HG03064 (cell line): ENCODE results near the gene APMAP.
"Not testable (repeated sequence)": the region's sequence is repeated elsewhere in the genome, so short reads cannot be mapped to it uniquely, and the experiment has no call there.

Experiments used
- ATAC-seq: cut with Tn5 transposase; IDR thresholded peaks from one replicate; pipeline ENCODE4 v1.9.1; 2021; ENCODE audit warnings: low read depth; ENCODE audit not compliant: unreplicated experiment

APMAP gene

DNA sequence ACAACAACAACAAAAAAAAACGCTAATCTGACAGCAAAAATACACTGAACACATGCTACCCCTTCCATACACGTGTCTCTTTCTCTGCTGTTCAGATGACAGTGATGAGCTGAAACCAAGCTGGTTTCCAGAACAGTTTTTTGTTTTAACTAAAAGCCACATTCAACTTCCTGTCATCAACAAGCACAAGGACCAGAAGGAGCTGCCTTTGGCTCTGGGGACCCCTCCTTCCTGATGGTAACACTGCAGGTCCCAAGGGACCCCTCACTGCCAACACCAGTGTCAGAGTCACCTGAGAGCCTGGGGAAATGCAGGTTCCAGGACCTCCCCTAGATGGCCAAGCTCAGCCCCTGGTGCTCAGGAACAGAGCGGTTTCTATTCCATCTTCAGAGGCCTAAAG lies 37.5 kb downstream of the APMAP start:
- peak; percentile 64 for ATAC-seq

DNA sequence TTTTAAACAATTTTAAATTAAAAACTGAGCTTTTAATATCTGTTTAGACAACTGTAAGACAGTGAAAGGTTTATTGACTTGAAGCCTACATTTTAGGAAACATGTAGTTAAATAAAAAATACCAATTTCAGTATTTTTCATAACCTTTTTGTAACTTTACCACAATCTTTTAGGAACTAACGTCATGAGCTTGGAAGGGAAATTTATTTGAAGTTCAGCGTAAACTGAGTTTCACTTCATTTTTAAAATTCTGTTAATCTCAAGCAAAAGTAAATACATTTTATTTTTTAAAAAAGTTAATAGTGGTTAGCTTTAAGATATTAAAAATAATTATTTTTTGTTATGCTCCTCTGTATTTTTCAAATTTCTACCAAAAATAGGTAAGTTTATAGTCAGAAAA lies 38.0 kb downstream of the APMAP start:
- no peak for ATAC-seq

DNA sequence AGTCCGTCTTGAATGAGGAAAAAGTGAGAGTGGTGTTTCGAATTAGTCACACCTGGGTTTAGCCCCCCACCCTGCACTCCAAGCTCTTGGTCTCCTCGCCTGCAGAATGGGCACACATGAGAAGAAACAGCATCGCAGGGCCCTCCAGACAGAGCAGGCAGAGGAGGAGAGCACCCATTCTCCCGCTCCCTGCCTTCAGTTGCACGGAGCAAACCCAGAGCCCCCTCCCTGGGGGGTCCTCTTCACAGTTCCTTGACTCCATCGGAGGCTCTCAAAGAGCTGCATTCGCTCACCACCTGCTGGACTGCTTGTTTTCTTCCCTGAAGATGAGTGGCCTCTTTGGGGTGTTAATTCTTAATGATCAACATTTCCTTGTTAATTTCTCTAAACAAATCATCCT lies 38.4 kb downstream of the APMAP start:
- ATAC-seq, result no peak

DNA sequence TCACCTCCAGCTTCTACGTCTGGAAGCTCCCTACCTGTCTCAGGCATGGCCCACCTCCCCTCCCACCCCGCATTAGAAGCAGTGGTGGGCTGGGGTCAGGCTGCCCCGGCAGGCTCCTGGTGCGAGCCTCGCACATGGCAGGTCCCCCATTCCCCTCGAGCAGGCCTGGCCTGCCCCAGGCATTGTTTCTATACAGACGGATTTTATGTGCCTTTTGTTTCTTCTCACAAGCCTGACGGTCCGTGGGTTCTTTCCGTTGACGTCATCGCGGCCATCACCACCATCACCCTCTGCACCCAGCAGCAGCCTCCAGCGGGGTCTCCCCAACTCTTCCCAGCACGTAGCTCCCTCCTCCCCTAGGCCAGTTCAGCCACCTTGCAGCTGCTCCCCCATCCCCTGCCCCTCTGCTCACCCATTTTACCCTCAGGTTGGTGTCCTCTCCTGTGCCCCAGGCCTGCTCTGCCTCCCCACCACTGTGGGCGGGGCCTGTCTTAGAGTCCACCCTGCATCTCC lies 38.9 kb downstream of the APMAP start:
- ATAC-seq, result no peak

DNA sequence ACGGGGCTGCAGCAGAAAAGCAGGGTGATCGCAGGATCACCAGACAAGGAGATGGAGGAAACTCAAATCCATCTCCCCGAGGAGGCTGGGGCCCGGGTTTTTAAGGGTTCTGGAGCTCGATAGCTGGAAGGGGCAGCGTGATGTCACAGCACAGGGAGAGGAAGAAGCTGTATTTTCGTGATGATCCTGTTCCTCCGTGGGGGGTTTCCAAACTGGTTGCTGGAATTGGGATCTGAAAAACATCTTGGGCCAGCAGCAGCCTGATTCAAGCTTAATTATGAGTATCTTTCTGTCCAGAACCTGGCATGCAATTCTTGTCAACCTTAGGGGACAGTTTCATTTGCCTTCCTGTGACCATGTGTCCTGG lies 39.4 kb downstream of the APMAP start:
- ATAC-seq, result no peak

DNA sequence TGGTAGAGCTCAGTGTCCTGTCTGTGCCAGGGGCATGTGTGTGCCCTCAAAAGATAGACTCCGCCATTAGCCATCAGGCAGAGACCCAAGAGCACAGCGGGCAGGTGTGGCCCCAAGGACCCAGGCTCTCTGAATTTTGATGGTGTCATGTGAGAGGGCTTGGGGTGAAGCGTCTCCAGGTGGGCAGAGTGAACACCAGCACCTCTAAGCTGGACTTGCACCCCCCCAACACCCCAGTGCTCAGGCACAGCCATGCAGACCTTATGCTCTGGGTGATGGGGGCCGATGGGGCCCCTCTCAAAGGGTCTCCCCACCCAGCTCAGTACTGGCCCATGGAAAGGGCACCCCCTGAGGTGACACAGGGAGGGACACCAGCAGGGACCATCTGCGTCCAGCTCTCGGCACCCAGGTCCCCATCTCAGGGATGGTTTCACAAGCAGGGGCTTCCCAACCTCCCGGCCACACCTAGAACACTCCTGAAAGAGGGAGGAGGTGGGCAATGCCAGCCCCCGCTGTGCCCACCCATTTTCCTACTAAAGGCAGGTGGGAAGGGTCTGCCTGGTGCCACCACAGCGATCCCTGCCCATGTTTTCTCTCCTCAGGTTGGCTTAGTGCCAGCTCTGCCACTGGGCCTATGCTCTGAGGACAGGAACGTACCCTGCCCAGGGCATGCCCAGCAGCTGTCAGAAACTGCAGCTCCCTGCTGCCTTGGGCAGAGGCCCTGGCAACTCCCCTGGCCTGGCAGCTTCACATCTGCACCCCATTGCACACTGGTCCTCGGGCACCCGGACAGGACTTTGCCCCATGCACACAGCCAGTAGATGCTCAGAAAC lies 40.0 kb downstream of the APMAP start:
- no peak for ATAC-seq

DNA sequence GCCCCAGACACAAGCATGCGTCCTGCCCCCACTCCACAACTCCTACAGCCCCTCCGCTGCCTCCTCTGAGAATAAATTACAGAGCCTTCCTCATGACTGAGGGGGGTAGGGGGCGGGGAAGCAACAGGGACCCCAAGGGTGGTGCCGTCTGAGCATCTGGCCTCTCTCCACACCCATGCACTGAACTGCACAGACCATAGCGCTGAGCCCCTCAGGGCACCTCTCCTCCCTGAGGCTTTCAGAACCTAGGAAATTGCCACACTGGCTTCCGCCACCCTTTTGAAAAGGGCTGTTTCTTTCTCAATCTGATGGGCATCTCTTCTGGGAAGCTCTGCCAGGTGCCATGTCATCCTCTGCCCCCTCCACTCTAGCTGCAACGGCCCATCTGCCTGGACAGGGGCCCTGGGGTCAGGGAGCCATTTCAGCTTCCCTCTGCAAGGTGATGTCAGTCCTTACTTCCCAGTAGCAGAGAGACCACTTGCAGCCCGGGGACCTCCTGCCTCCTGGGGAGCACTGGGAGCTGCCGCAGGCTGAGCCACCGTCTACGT lies 40.9 kb downstream of the APMAP start:
- no peak for ATAC-seq

DNA sequence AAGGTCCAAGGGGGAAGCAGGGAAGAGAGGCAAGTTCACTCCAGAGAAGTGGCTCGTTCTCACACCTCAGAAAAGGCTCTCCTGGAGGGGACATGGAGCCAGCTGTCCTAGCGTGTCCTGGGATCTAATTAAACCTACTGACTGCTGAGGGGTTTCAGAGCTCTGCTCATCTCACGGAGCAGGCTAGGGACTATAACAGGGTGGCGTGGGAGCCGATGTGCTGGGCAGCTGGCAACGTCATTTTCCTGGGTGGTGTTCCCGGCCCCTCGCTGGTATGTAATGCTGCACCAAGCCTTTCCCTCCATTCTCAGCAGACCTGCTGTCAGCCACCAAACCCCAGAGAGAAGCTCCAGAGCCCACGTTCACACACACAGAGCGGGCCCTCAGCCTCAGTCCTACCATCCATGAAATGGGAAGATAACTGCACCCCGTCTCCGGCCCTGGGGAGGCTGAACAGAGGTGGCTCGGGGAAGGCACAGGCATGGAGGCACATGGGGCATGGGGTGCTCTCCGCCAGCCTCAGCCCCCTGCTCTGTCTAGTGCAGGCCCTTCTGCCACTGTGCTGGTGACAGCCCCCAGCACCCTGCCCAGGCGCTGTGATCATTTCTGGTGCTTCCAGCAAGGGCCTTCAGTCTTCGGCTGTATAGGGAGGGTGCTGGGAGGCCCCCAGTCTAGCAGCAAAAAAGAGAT lies 41.6 kb downstream of the APMAP start:
- no peak for ATAC-seq

DNA sequence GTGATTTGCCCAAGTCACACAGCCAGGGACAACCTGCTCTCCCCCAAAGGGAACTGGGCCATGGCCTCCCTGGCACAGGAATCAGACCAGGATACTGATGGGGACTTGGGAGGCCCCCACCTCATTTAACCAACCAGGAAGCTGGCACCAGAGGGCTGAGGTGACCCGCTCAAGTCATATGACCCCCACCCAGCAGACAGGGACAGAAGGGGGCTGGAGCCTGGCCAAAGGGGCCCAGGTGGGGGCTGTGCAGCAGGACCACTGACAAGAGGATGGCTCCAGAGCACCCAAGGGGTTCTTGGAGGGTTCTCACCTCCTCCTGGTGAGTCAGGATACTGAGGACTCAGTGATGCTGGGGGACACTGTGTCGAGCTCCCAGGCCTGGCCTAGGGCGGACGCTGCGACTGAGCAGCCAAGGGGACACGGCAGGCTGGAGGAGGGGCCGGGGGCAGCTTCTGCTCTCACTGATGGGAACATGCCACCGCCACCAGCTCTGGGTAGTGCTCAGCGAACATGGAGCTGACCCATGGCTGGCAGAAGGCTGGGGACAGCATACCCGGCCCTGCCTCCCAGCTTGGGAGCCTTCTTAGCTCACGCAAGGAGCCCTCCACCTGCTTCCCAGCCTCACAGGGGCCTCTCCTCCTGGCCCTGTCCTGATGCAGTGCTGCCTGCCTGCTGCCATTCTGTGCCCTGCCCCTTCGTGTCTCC lies 42.3 kb downstream of the APMAP start:
- no peak for ATAC-seq

DNA sequence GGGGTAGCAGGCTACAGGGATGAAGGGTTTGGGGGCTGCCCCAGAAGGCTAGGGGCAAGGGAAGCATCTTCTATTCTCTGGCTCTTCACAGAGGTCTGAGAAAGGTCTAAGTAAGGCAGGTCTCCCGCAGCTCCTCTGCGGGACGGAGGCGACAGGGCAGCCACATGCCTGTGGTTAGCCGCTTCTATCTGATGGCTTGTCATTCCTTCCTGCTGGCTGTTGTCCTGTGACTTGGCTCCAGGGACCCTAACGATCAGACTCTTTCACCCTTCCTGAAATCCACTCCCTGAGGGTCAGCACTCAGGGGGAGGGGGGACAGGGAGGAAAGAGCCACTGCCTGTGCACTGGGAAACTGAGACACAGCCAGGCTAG lies 42.8 kb downstream of the APMAP start:
- no peak for ATAC-seq

DNA sequence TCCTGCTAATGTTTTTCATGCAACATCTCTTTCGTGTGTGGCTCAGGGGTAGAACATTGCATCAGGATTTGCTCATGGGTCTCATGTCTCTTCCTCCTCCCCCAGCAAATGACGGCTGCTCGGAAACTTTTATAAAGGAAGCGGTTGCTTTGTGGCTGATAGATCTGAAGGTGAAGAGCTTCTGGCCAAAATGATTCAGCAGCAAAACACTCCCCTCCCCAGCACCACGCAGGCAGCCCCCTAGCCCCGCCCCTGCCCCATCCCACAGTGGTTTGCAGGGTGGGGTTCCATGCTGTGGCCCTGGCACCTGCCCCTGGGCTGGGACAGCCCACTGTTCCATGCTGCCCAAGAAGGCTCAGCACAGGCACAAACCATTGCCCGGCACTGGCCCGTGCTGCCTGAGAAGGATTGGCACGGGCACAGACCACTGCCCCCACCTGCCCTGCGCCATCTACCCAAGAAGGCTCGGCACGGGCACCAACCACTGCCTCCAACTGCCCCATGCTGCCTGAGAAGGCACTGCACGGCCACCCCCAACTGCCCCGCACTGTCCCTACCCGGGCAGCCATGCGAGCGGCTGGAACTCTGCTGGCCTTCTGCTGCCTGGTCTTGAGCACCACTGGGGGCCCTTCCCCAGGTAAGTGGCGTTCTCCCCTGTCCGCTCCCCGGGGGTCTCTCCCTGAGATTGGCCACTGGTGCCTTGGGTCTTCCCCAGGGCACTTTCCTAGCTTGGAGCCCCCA lies 43.4 kb downstream of the APMAP start, which contains the start of gene CST7:
CST7 (plus strand) TSS at position 331 of the 741 bp plus-strand sequence; CDS start at position 568, 237 bp downstream.
- no peak for ATAC-seq

DNA sequence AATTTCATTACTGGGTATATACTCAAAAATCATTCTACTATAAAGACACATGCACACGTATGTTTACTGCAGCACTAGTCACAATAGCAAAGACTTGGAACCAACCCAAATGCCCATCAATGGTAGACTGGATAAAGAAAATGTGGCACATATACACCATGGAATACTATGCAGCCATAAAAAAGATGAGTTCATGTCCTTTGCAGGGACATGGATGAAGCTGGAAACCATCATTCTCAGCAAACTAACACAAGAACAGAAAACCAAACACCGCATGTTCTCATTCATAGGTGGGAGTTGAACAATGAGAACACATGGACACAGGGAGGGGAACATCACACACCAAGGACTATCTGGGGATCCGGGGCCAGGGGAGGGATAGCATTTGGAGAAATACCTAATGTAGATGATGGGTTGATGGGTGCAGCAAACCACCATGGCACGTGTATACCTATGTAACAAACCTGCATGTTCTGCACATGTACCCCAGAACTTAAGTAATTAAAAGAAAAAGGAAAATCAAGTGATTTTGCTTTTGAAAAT lies 44.1 kb downstream of the APMAP start:
- not testable (repeated sequence) for ATAC-seq

DNA sequence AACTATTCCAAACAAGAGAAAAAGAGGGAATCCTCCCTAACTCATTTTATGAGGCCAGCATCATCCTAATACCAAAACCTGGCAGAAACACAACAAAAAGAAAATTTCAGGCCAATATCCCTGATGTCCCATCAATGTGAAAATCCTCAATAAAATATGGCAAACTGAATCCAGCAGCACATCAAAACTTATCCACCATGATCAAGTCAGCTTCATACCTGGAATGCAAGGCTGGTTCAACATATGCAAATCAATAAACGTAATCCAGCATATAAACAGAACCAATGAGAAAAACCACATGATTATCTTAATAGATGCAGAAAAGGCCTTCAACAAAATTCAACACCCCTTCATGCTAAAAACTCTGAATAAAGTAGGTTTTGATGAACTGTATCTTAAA lies 46.2 kb downstream of the APMAP start:
- not testable (repeated sequence) for ATAC-seq

DNA sequence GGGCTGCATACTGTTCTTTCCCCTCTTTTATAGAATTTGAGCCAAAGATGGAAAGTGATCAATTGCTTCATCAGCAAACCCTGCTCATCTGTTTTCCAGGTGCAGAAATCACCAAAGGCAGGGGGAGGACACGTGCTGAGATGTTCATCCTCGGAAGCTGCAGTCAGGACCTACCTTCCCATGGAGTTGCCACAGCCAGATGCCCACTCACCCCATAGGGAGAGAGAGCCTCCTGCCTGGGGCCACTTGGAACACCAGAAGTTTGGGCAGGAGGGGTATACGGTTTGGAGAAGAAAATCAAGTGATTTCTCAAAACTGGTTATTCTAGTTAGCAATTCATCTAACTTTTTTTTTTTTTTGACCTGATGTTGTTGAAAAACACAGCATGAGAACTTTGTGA lies 48.8 kb downstream of the APMAP start:
- ATAC-seq, result no peak

DNA sequence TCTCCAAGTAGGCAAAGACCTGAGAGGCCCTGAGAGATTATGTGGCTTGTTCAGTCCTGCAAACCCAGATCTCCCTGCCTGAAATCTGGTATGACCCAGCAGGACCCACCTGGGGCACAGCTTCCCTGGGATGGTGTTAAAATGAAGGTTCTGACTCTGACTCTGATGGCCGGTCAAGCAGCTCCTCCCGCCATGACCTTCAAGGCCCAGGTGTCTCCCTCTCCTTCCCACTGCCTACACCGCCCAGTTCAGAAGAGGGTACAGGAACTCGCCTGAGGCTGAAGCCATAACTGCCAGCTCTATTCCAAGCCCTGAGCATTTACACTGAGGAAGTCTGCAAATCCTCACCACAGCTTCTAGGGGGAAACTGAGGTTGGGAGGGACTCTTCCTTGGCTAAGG lies 49.4 kb downstream of the APMAP start:
- ATAC-seq, result no peak

DNA sequence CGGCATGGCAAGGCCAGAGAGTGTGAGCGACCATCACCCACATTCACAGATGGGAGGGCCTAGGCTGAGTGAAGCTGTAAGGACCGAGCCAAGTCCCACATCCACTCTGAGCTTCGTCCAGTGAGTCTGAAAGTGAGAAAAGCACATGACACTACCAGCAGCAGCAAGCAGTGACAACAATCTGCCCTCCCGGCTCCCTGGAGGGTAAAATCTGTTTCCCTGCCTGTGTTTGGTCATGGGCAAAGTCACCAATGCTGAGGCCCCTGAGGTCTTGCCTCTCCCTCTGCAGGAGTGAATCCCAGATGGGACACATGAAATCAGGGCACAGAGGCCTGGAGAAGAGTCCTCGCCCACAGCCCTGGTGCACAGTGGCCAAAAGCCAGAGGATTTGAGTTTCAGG lies 49.9 kb downstream of the APMAP start:
- ATAC-seq, result no peak

DNA sequence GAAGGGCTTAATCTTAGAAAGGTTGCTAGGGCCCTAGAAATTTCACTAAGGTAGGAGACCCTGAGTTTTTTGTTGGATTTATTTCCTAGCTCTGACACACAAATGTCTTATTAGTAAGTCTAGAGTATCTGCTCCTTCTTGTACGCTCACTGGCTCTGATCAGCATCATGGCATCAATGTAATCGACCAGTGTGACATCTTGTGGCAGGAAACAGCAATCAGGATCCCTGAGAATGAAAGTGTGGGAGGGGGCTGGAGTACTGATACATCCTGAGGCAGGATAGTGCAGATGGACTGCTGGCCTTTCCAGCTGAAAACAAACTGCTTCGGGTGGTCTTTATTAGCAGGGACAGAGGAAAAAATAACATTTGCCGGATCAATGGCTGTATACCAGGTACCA lies 53.5 kb downstream of the APMAP start:
- ATAC-seq, result no peak

DNA sequence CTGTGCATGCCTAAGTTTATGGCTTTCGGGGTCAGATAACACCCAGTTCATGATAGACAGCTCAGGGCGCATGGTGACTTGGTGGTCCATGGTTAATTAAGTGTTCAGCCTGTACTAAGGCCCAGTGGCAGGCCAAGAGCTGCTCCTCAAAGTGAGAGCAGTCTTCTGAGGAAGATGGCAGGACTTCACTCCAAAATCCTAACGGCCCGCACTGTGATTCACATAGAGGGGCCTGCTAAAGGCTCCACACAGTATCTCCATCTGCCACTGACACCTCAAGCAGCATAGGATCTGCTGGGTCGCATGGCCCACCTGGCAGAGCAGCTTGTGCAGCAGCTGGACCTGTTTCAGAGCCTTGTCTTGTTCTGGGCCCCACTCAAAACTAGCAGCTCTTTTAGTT lies 54.1 kb downstream of the APMAP start:
- ATAC-seq, result no peak

DNA sequence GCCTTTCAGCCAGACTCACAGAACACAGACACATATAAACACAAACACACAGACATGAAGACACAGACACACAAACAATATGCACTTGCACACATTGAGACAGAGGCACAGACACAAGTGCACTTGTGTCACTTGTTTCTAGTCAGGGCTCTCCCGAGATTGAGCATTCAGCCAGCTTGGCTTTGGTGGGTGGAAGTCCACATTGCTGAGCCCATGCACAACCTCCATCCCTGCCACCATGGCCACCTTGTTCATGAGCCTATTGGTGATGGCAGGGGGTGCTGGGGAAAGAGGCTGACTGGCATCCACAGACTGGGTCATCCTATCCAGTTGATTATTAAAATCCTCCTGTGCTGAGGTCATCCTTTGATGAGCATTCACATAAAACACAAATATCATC lies 55.0 kb downstream of the APMAP start:
- ATAC-seq, result no peak
